Ureter (tissue), 1 donor: ENCODE data around the gene ARHGAP21. TPM values are rescaled to one million over a fixed set of nuclear protein-coding genes. Genes with fewer than 3 reads are reported as not detected.

Experiments used
- DNase-seq: peaks from one replicate; pipeline ENCODE4 v3.0.0-alpha.2; 2020; ENCODE audit warnings: low spot score
- total RNA-seq: library from RNA; stranded (reverse); gene quantifications from one replicate; pipeline ENCODE4 v1.2.4, GENCODE V29; 2023
- donor health status: DM: yes; HTN: yes; CAD: no.

The ARHGAP21 gene
- total RNA-seq, 1 donor from 2014 or later, result 90.7 TPM

GRCh38 chr10:24575481-24576002, 148.1 kb downstream of the ARHGAP21 start:
- no peak for DNase-seq

- DNase-seq, result no peak
Measured at GRCh38 chr10:24574578-24575155, 149.0 kb downstream of the ARHGAP21 start.

DNA sequence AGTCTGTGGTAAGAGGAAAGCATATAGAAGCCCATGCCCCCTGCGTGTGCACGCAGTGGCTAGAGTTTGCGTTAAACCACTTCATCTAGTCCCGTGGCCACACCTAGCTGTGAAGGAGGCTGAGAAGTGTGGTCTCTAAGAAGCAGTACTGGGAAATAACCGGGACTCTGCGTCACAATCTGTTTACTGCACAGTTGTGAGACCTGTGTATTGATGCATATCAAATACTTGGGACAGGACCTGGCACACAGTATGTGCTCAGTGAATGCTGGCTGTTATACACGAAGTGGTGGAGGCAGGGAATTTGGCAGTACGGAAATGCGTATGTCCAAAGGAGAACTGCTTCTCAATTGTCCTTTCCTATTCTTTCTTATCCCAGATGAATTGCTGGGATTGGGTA, 149.5 kb downstream of the ARHGAP21 start:
- DNase-seq, result no peak

GRCh38 chr10:24571870-24572450, 151.7 kb downstream of the ARHGAP21 start:
- no peak for DNase-seq

DNA sequence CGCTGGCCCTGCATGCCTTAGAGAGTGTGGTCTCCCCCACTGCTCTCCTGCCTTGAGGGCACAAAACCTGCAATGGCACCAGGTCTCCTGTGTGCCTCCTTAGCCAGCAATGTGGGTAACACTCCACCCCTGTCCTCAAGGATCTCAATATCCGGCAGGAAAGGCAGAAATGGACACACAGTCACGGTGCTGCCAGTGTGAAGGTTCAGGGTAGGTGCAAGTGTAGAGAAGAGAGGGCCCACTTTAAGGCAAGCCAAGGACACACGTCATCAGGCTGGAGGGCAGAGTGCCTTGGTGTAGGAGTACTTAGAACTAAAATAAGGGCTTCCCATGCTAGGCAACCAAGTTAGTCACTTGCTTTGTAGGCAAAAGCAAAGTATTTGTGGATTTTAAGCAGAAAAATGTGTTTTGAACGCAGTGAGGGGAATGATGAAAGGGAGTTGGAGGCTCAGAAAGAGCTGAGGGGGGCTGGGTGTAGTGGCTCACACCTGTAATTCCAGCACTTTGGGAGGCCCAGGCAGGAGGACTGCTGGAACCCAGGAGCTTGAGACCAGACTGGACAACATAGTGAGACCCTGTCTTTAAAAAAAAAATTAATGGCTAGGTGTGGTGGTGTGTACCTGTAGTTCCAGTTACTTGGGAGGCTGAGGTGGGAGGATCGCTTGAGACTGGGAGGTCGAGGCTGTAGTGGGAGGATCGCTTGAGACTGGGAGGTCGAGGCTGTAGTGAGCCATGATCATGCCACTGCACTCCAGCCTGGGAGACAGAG, 152.8 kb downstream of the ARHGAP21 start:
- no peak for DNase-seq

GRCh38 chr10:24569828-24570657, 153.6 kb downstream of the ARHGAP21 start:
- no peak for DNase-seq

GRCh38 chr10:24569330-24569796, 154.3 kb downstream of the ARHGAP21 start:
- no peak for DNase-seq

GRCh38 chr10:24568042-24568441, 155.6 kb downstream of the ARHGAP21 start:
- DNase-seq, result no peak

- DNase-seq, result no peak
Measured at GRCh38 chr10:24561453-24561852, 162.2 kb downstream of the ARHGAP21 start.

DNA sequence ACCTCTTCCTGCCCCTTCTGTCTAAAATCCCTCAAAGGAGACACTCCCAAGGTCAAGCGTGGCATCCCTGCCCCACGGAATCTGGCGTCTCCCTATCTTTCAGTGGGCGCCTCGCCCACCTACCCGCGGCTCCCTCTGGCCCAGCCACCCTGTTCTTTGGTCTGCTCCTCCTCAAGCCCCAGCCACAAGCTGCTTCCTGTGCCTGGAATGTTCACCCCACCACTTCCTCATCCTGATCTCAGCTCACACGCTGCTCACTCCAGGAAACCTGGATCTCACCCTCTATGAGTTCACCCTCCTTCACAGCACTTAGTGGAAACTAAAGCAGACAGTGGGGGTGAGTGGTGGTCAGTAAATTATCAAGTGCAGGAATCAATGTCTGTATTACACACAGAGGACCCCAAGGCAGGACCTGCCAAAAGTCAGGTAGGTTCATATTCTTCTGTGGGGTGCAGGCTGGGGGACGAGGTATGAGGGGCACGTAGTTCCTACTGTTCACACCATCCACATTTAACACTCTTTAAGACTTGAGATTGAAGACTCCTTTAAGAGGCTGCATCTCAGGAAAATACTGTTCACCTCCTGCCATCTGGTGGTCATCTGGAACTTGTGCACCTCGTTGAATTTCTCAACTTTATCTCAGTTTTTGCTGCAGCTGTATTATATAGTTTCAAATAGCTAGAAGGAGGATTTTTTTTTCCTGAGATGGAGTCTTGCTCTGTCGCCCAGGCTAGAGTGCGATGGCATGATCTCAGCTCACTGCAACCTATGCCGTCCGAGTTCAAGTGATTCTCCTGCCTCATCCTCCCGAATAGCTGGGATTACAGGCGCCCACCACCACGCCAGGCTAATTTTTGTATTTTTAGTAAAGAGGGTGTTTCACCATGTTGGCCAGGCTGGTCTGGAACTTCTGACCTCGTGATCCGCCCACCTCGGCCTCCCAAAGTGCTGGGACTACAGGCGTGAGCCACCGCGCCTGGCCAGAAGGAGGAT, 166.6 kb downstream of the ARHGAP21 start:
- DNase-seq, result no peak

GRCh38 chr10:24556126-24556749, 167.4 kb downstream of the ARHGAP21 start:
- DNase-seq, result no peak

- no peak for DNase-seq
Measured at GRCh38 chr10:24554036-24554435, 169.7 kb downstream of the ARHGAP21 start.

DNA sequence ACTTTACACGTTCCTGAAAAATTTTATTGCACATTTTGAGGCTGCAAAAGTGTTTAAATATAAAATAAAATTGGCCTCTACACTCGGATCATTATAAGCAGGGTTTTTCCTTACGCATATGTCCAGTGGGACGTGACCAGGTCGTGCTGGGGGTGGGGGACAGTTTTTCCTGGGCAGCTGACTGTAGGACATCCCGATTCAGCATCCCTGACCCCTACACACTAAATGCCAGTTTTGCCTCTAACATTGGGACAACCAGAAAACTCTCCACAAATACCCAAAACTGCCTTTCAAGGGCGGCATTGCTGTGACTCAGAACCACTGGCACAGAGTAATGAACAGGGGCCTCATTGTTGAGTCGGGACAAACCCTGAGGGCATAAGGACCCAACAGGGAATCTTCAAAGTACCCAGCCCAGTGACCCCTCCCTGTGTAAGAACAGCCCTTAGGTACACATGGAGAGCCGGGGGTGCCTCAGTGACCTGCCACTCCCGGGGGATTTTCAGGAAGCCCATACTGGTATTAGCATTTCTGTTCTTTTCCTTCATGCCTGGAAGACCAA, 170.6 kb downstream of the ARHGAP21 start:
- DNase-seq, result no peak

GRCh38 chr10:24552346-24553016, 171.2 kb downstream of the ARHGAP21 start:
- peak; percentile 70 for DNase-seq

DNA sequence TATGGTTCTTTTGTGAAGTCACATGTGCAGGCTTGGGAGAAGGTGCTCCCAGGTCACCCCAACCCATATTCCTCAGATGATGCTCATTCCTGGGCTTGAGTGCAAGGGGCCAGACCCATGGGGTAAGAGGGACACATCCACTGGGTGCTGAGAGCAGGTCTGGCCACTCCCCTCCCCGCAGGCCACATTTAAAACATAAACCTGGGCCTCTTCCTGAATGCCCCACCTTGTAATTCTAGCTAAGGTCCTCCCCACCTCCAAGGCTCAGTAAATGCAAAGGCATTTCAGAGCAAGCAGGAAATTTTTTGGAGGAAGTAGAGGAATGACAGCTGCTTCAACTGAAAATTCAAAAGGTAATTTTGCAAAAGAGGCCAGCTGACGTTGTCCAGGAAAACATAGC, 172.5 kb downstream of the ARHGAP21 start:
- DNase-seq, result no peak

GRCh38 chr10:24550680-24551079, 173.0 kb downstream of the ARHGAP21 start:
- no peak for DNase-seq

GRCh38 chr10:24545585-24545984, 178.1 kb downstream of the ARHGAP21 start:
- DNase-seq, result no peak

- no peak for DNase-seq
Measured at GRCh38 chr10:24544776-24545175, 178.9 kb downstream of the ARHGAP21 start.
